ENCODE measurements around the gene PDE4B.
"Not testable (repeated sequence)": the region's sequence is repeated elsewhere in the genome, so short reads cannot be mapped to it uniquely, and the experiment has no call there.

The PDE4B gene

DNA sequence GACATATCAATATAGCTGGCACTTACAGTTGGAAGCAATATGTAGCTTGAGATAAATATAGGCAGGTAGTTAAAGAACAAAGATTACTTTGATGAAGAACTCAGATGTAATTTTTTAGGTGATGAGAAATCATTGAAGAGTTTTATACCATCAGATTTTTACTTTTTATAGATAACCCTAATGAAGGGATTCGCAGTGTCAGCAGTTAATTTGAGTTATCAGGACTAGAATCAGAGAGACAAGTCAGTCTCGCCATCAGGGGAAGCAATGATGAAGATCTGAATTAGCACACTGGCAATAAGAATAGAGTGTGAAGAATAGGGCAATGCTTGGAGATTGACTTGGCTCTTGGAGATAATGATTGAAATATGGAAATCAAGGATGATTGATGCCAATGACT is 342.5 kb downstream of the PDE4B start:
- no peak for DNase-seq (ENCODE audit: low spot score)

DNA sequence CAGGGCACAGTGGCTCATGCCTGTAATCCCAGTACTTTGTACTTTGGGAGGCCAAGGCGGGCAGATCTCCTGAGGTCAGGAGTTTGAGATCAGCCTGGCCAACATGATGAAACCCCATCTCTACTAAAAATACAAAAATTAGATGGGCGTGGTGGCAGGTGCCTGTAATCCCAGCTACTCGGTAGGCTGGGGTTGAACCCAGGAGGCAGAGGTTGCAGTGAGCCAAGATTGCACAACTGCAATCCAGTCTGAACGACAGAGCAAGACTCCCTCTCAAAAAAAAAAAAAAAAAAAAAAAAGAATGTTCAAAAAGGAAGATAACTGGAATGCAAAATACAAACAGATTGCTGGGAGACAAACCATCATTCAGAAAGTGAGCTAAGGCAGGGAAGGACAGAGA is 343.7 kb downstream of the PDE4B start:
- DNase-seq (ENCODE audit: low spot score) = not testable (repeated sequence)

DNA sequence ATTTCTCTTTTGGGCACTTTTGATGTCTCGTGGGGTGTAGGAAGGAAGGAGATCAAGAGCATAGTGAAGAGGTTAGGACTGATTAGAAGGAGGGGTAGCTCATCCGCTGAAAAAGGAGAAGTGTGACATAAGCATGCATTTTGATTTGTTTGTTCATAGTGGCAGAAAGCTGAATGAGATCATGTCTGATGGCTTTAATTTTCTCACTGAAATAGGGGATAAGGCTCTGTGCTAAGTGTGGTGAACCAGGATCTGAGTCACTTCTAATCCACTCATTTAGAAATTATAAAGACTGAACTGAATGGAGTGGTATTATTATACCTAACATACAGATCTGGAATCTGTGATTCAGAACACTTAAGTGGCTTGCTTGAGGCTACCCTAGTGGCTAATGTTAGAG is 344.5 kb downstream of the PDE4B start:
- DNase-seq (ENCODE audit: low spot score) = peak; percentile 31

DNA sequence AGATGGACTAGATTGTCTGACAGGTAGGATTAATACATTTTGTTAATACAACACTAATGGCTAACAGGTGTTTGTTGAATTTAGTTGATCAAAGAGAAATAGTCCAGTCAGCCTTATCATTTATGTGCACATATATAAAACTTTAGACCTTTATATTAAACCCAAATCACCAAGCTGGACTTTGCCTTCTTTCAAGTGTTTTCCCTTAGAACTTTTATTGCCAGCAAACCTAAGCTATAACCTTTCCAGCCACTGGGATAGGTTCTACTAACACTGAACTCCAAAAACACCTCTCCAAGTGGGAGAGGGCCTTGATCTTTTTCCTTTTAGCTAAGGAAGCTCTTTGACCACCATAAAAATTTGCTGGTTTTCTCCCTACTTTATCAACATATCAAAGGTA is 345.9 kb downstream of the PDE4B start:
- DNase-seq (ENCODE audit: low spot score) = no peak

DNA sequence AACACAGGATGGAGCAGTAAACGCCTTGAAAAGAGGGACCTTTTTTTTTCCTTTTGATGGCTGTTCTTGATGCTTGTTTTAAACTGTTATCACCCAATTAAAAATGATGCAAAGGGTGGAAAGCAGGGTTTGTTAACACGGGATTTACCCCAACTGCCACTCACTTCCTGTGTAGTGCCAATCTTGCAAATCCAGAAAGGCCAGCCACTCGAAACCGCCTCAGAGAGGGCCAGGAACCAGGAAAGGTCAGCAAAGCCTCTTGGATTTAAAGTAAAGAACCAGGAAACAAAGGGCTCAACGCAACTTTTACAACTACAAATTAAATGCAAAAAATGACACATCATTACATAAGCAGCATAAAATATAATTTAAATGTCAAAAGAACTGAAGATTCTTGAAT is 347.4 kb downstream of the PDE4B start:
- DNase-seq (ENCODE audit: low spot score) = no peak

DNA sequence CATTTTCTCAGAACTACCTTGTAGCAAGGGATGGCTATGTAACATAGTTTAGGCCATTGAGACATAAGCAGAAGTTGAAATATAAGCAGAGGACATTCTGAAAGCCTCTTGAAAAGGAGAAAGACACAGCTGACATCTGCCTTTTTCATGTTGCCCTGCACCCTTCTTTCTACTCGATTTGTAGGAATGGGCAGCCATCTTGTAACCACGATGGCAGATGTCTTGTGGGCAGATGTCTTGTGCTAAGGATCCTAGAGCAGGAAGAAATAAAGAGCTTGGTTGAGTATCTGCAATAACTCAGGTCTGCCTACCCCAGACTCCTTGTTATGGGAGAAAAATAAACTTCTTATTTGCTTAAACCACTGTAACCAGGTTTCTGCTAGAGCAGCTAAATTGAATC is 351.0 kb downstream of the PDE4B start:
- no peak for DNase-seq (ENCODE audit: low spot score)

DNA sequence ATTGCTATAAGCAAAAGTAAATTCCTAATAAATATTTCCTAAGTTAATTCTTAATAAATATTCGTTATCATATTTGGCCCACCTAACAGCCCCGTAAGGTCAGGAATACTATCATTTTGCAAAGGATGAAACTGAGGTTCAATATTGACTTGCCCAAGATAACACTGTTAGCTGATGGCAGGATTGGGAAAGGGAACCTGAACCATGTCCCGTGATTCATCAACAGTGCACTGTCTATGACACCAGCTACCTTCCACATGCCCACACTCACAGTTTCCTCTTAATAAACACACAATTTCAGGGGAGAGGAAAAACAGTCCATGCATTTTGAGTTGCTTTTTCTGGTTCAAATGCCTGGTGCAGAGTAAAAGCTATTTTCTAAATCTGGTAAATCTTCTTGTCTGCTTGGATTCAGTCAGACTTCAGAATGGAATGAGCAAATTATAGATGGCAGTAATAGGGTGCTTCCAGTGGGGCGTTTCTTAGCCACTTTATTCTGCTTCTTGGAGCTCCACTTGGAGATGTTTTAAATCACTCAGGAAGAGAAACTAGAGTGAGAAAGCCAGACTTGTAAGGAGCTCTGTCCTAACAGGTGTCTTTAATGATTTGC is 354.6 kb downstream of the PDE4B start:
- DNase-seq (ENCODE audit: low spot score) = no peak

DNA sequence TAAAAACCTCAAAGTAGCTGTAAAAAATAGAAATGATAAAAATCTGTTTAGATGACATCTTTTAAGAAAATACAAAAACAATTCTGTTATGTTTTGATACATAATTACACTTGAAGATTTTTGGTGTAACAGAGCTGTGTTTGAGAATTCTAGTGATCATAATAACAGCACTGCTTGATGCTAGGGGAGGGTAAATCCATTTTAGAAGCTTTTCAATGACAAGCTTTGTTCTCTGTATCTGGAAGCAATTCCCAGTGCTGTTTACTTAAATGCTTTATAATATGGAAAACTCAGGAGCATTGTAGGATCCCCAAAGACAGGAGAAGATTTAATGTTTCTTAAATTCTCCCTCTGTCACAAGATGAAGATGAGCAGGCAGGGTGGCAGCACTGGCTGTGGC is 359.3 kb downstream of the PDE4B start:
- DNase-seq (ENCODE audit: low spot score) = no peak

DNA sequence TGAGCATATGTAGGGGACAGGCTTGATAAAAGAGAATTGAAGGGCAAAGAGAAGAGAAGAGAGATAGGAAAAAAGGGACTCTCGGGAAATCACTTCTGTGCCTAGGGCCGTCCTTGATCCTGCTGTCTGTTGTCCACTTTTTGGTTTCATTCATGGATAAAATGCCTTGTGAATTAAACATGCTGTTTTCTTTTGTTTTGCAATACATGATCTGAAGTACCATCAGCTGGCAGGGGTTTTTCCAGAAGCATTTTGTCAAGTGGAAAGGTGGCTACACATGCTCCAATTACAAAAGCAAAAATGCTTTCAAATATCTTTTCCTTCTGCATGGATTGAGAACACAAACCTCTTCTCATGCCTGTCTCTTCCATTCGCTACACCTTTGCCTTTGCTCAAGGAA is 361.7 kb downstream of the PDE4B start:
- no peak for DNase-seq (ENCODE audit: low spot score)

DNA sequence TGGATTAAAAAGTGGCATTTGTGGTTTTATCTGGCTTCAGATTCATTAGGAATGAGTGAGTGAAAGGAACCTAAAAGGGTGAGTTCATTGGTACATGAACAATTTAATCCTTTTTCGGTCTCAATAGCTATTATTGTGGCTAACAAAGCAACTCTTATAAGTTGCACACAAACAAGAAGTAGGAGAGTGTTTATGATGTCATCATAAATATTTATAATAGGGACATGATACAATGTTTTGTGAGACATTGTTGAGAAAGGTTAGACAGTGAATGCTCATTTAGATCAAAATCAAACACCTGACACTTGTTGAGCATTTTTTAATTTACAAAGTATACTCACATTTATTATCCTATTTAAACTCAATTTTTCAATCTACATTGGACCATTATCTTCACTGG is 363.4 kb downstream of the PDE4B start:
- no peak for DNase-seq (ENCODE audit: low spot score)

DNA sequence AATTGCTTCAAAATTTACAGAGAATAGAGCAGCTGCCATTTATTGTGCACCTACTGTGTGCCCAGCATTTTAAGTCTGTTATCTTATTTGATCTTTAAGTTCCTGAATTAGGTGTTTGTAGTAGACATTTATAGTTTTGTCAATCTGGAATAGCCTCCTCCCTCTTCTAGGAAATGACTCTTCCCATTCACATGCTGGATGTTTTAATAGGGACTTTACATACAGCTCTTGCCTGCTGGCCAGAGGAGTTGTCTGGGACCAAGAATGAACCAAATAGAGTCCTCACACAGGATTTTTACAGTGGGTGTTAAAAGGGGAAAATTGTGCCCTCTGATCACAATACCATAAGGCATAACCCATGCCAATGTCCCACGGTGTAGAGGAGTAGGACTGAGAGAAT is 367.1 kb downstream of the PDE4B start:
- no peak for DNase-seq (ENCODE audit: low spot score)

DNA sequence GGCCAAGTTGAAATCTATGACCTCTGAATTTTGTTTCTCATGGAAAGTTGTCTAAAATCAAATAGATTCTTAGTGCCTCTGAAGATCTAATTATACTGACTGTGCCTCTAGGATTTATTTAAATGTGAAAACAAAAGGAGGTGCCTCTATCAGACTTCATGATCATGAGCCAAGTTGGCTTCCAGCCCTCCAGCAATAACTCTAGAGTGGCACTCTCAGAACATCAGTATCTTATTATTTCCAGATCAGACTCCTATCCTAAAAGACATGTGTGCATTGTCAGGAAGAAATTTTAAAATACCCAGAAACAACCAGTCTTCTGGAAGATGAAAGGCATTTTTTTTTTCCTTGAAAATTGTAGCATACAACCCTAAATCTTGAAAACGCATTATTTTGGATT is 368.0 kb downstream of the PDE4B start:
- no peak for DNase-seq (ENCODE audit: low spot score)

DNA sequence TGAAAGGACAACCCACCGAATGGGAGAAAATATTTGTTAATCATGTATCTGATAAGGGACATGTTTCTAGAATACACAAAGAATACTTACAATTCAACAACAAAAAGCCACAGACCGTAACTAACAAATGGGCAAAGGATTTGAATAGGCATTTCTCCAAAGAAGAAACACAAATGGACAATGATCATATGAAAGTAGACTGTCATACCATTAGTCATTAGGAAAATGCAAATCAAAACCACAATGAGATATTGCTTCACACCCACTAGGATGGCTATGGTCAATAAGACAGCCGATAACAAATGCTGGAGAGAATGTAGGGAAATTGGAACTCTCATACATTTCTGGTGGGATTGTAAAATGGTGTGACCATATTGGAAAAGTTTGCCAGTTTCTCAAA is 374.1 kb downstream of the PDE4B start:
- DNase-seq (ENCODE audit: low spot score) = no peak

DNA sequence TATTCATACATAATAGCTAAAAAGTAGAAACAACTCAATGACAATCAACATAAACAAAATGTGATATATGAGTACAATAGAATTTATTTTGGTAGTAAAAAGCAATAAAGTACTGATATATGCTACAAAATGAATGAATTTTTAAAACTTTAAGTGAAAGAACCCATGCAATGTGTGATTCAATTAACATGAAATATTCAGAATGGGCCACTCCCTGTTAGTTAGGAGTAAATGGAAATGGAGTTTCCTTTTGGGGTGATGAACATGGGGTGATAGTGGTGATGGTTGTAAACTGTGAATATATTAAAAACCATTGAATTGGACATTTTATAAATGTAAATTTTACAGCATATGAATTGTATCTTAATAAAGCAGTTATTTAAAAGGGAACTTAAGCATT is 374.6 kb downstream of the PDE4B start:
- no peak for DNase-seq (ENCODE audit: low spot score)

DNA sequence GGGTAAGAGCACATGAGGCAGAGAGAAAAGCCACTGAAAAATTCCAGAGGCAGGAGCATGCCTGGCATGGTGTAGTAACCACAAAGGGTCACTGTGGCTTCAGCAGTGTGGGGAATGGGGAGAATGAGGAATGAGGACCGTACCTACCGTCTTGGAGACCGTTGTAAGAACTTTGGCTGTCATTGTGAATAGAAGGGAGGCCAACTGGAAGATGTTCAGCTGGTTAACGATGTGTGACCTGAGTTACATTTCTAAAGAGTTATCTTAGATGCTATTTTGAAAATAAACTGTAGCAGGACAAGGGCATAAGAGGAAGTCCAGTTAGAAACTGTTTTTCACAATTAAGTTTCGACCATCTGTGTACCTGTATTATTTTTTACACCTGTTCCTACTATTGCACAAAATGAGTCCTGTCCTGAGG is 375.8 kb downstream of the PDE4B start:
- peak; percentile 22 for DNase-seq (ENCODE audit: low spot score)

DNA sequence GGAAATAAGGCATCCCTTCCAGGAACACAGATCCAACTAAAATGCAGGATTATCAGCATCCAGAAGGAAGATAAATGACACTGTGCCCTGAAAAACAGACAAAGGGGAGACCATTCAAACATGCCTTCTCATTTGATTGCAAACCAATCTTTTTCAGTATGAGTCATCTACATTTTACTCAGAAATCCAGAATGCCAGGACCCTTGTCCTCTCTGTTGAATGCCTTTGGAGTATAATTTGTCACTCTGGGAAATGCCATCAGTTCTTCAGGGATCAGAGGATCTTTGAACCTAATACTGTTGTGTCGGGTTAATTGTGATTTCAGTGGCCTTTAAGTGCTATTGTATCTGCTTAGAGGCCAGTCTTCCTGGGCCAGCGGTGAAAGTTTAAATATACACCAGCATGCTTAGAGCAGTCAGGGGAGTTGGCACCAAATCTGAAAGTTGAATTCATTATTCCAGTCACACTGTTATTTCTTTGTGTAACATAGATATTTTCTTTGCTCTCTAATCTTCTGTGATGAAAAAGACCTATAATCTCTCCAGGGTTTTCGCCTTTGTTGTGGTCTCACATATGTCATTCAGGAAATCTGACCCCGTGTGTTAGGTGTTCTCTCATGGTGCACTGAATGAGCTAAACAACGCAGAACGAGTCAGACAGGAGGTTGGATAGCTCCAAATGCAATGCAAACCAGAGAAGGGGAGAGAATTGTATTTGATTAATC is 376.4 kb downstream of the PDE4B start:
- DNase-seq (ENCODE audit: low spot score) = no peak

DNA sequence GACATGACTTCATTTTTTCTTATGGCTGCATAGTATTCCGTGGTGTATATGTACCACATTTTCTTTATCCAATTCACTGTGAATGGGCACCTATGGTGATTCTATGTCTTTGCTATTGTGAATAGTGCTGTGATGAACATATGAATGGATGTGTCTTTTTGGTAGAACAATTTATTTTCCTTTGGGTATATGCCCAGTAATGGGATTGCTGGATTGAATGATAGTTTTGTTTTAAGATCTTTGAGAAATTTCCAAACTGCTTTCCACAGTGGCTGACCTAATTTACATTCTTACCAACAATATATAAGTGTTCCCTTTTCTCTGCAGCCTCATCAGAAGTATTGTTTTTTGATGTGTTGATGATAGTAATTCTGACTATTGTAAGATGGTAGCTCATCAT is 379.6 kb downstream of the PDE4B start:
- no peak for DNase-seq (ENCODE audit: low spot score)

DNA sequence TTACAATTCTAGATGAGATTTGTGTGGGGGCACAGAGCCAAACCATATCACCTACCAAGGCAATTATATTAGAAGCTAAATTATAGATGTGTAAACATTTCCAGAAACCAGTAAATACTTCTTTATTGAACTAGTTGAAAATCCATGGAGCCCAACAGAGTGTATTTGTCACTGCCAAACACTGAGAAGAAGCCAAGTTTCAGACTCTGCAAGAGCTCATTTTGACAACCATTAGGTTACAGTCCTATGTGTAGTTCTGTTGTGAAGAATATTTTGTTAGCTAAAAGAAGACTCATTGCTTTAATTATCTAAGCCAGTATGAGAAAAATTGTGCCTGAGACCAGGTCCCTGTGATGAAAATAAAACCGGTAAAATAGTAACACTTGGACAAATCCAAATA is 382.4 kb downstream of the PDE4B start:
- no peak for DNase-seq (ENCODE audit: low spot score)

DNA sequence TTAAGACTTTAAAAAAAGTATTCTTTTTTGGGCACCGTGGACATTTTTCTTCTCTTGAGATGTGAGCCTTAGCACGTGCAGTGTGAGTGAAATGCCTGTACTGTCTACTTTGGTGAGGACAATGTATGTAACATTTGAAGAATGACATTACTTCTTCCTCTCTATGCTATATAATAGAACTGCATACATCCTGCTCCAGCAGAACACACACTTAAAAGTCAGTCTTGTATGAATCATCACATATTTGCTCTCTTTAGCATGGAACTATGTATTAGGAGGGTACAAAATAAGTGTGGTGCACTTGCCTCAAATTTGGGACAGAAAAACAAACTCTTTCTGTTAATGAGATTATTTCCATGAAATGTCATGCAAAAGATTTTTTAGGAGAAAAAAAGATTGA is 382.9 kb downstream of the PDE4B start:
- DNase-seq (ENCODE audit: low spot score) = no peak

DNA sequence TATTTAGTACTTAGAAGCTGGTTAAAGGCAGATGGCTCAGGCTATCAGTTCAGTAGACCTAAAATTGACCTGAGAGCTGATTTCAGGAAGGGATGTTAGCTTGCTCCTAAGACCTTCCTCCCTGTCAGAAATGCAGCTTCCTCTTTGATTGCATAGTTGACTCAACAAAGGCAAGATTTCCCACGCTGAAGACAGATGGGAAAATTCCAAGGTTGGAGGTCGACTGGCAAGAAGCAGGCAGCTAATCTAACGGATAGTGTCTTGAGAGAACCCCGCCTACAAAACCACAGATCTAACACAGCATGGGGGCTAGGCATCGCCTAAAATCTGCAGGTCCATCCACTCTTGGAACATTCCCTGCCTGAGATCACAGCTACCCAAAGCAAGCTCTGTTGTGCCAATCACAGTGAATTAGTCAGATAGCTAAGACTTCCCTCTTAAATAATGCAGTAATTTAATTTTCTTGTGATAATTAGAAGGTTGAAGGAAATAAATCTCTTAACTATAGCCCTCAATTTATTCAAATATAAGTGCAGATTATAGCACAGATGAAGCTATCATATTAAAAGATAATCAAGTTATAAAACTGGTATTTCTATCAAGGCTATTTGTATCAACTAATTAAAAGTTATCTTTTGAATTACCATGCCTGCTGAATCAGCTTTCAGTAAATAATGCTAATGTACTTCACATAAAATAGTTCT is 383.5 kb downstream of the PDE4B start:
- no peak for DNase-seq (ENCODE audit: low spot score)

DNA sequence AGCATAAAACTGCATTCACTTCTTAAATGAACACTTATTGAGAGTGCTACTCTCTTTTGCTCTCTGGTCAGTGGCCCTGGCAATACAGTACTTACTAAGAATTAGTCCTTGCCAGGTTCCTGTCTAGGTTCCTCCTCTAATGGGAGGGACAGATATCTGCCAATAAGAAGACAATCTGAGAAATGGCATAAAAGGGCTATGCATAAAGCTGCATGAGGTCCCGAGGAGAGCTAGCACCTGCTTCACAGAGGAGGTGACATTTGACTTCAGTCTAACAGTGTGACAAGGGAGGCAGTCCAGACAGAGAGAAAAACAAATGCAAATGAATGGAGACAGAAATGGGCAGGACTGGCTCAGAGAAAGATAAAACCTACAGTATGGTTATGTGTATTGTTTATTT is 384.1 kb downstream of the PDE4B start:
- DNase-seq (ENCODE audit: low spot score) = no peak

DNA sequence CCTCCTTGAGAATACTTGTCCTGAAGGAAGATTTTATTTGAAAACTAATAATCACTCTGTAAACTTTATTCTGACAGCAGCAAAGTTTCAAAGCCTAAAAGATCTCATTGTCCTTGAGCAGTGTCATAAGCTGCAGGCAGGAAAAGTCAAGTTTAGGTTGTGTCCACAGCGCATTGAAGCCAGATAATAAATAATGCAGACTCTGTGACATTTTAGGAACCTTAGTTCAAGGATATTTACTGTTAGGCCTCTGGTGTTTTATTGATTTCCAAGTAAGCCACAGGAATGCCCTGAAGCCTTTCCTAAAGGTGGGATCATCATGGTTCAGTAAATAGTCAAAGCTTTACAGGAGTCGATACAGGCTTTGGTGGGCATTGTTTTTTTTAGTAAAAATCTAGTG is 384.8 kb downstream of the PDE4B start:
- DNase-seq (ENCODE audit: low spot score) = no peak

DNA sequence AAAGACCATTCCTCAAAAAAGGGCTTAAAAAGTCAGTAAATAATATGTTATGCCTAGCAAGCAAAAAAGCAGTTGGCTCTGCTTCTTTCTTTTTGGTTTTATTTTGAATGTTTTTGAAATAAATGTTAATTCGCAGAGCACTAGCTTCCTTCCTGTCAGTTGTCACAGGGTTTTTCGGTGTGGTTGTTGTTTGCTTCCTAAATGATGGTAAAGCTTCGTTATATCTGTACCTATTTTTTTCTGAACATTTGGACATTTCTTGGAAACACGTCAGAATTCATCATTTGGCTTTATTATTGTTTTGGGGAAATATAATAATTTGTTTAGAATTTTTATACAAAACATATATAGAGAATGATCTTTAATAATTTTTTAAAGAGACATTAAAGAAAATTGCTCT is 389.3 kb downstream of the PDE4B start:
- no peak for DNase-seq (ENCODE audit: low spot score)
